Measurements from ENCODE around the gene CAMTA1. TPM values are rescaled to one million over a fixed set of nuclear protein-coding genes. Genes with fewer than 3 reads are reported as not detected.
"Not testable (repeated sequence)": the region's sequence is repeated elsewhere in the genome, so short reads cannot be mapped to it uniquely, and the experiment has no call there.

Gene CAMTA1
- polyA plus RNA-seq, 1 of the 3 experiments (the other 2 are of a cell fraction): 63.1 TPM

DNA sequence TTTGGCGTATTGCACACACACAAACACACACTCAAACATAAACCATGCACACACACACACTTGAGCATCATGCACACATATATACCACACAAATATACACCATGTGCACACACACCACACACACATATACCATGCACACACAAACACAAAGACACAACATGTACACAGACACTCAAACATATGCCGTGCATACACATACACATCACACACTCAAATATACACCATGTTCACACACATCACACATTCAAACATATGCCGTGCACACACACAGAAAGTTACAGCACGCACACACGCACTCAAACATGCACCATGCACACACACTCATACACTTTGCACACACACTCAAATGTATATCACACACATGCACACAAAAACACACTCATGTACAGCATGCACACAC is 361.5 kb downstream of the CAMTA1 start:
- no peak for DNase-seq
- POLR2A ChIA-PET: no interaction called here
- Histone ChIP-seq H3K79me2 (ENCODE audit: insufficient read depth) (no peaks in the 10 kb centered on the region), H3K4me2 (no peak overlapping the region), H4K20me1 (ENCODE audit: insufficient read depth) (no peaks in the 10 kb centered on the region), H3K36me3 (replicated peaks in 1 of 2; ENCODE audit: control insufficient read depth in 1 of 2, insufficient read depth in 2 of 2, low read length in 1 of 2) (no peaks in the 10 kb centered on the region), H3K9ac (no peak overlapping the region), H3K27me3 (ENCODE audit: insufficient read depth) (no peaks in the 10 kb centered on the region), H3K9me2 (no peaks in the 10 kb centered on the region), H3K4me3 (ENCODE audit: low read depth in 2 of 2, low read length in 1 of 2) (no peak overlapping the region), H3K9me3 (no peaks in the 10 kb centered on the region), H3K27ac (ENCODE audit: low read depth in 2 of 2, low read length in 1 of 2) (no peak overlapping the region), H3F3A (replicated peaks; ENCODE audit: insufficient read depth) (no peaks in the 10 kb centered on the region), H3K4me1 (ENCODE audit: control insufficient read depth in 1 of 2, insufficient read depth in 2 of 2, low read depth in 1 of 2, low read length in 1 of 2) (peaks cover 0 to 8% of the 10 kb centered on the region in 2 experiments; a peak in 1 of 4 replicates), H2AFZ (ENCODE audit: low read depth) (no peak overlapping the region)
- WGBS (ENCODE audit: low lambda C conversion rate): 75% methylated on average over 4 of the region's 5 CpGs
- CTCF ChIA-PET: no interaction called here
- no peak for TF ChIP-seq RXRA (IDR thresholded peaks at IDR 0.05; ENCODE audit: borderline replicate concordance, low read depth)
- no peak for TF ChIP-seq CHD2 (IDR thresholded peaks at IDR 0.05; ENCODE audit: low read length, partially characterized antibody)
- no peak for TF ChIP-seq TCF12 (IDR thresholded peaks at IDR 0.05)
- TF ChIP-seq, protein P1, sequence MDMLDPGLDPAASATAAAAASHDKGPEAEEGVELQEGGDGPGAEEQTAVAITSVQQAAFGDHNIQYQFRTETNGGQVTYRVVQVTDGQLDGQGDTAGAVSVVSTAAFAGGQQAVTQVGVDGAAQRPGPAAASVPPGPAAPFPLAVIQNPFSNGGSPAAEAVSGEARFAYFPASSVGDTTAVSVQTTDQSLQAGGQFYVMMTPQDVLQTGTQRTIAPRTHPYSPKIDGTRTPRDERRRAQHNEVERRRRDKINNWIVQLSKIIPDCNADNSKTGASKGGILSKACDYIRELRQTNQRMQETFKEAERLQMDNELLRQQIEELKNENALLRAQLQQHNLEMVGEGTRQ (IDR thresholded peaks at IDR 0.05; ENCODE audit: borderline replicate concordance, low read depth, low read length): no peak
- no peak for TF ChIP-seq TAF1 (IDR thresholded peaks at IDR 0.05; ENCODE audit: borderline replicate concordance, low read depth, low read length)
- TF ChIP-seq SMC3 (IDR thresholded peaks at IDR 0.05; ENCODE audit: low read depth, low read length): no peak
- no peak for TF ChIP-seq RCOR1 (IDR thresholded peaks at IDR 0.05; ENCODE audit: low read length)
- TF ChIP-seq, protein P2, sequence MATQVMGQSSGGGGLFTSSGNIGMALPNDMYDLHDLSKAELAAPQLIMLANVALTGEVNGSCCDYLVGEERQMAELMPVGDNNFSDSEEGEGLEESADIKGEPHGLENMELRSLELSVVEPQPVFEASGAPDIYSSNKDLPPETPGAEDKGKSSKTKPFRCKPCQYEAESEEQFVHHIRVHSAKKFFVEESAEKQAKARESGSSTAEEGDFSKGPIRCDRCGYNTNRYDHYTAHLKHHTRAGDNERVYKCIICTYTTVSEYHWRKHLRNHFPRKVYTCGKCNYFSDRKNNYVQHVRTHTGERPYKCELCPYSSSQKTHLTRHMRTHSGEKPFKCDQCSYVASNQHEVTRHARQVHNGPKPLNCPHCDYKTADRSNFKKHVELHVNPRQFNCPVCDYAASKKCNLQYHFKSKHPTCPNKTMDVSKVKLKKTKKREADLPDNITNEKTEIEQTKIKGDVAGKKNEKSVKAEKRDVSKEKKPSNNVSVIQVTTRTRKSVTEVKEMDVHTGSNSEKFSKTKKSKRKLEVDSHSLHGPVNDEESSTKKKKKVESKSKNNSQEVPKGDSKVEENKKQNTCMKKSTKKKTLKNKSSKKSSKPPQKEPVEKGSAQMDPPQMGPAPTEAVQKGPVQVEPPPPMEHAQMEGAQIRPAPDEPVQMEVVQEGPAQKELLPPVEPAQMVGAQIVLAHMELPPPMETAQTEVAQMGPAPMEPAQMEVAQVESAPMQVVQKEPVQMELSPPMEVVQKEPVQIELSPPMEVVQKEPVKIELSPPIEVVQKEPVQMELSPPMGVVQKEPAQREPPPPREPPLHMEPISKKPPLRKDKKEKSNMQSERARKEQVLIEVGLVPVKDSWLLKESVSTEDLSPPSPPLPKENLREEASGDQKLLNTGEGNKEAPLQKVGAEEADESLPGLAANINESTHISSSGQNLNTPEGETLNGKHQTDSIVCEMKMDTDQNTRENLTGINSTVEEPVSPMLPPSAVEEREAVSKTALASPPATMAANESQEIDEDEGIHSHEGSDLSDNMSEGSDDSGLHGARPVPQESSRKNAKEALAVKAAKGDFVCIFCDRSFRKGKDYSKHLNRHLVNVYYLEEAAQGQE (IDR thresholded peaks at IDR 0.05; ENCODE audit: low read depth, low read length): no peak
- TF ChIP-seq FOSL2 (IDR thresholded peaks at IDR 0.05; ENCODE audit: borderline replicate concordance, low read depth): no peak
- TF ChIP-seq, protein P3, sequence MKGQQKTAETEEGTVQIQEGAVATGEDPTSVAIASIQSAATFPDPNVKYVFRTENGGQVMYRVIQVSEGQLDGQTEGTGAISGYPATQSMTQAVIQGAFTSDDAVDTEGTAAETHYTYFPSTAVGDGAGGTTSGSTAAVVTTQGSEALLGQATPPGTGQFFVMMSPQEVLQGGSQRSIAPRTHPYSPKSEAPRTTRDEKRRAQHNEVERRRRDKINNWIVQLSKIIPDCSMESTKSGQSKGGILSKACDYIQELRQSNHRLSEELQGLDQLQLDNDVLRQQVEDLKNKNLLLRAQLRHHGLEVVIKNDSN (IDR thresholded peaks at IDR 0.05; ENCODE audit: borderline replicate concordance, low read depth): no peak
- TF ChIP-seq, protein P4, sequence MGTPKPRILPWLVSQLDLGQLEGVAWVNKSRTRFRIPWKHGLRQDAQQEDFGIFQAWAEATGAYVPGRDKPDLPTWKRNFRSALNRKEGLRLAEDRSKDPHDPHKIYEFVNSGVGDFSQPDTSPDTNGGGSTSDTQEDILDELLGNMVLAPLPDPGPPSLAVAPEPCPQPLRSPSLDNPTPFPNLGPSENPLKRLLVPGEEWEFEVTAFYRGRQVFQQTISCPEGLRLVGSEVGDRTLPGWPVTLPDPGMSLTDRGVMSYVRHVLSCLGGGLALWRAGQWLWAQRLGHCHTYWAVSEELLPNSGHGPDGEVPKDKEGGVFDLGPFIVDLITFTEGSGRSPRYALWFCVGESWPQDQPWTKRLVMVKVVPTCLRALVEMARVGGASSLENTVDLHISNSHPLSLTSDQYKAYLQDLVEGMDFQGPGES (IDR thresholded peaks at IDR 0.05; ENCODE audit: low read depth, low read length): no peak
- no peak for TF ChIP-seq NFIC (IDR thresholded peaks at IDR 0.05; ENCODE audit: borderline replicate concordance)
- TF ChIP-seq EP300 (IDR thresholded peaks at IDR 0.05; ENCODE audit: borderline replicate concordance in 1 of 2, low read depth in 1 of 2, low read length in 1 of 2): no peak

DNA sequence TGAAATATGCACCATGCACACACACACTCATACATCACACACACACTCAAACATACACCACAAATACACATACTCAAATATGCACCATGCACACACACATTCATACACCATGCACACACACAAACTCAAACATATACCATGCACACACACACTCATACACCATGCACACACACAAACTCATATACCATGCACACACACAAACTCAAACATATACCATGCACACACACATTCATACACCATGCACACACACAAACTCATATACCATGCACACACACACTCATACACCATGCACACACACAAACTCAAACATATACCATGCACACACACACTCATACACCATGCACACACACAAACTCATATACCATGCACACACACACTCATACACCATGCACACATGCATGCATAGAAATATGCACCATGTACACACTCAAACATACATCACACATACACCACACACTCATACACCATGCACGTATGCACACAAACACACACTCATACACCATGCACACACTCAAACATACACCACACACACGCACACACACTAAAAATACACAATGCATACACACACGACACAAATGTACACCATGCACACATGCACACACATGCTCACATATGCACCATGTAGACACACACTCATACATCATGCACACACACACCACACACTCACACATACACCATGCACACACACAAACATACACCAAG is 362.5 kb downstream of the CAMTA1 start:
- H3K4me3 ChIP-seq (ENCODE audit: low read depth in 2 of 2, low read length in 1 of 2); H2AFZ ChIP-seq (ENCODE audit: low read depth); H3K9ac ChIP-seq; CTCF ChIA-PET; DNase-seq; H3F3A ChIP-seq (replicated peaks; ENCODE audit: insufficient read depth); H3K4me2 ChIP-seq; H3K9me3 ChIP-seq; H3K27me3 ChIP-seq (ENCODE audit: insufficient read depth); H3K36me3 ChIP-seq (replicated peaks in 1 of 2; ENCODE audit: control insufficient read depth in 1 of 2, insufficient read depth in 2 of 2, low read length in 1 of 2); POLR2A ChIA-PET; H3K9me2 ChIP-seq; H3K79me2 ChIP-seq (ENCODE audit: insufficient read depth); H3K27ac ChIP-seq (ENCODE audit: low read depth in 2 of 2, low read length in 1 of 2); H4K20me1 ChIP-seq (ENCODE audit: insufficient read depth): not testable (repeated sequence)
- H3K4me1 ChIP-seq (ENCODE audit: control insufficient read depth in 1 of 2, insufficient read depth in 2 of 2, low read depth in 1 of 2, low read length in 1 of 2): peaks cover 0 to 16% of the 10 kb centered on the region in 2 experiments; a peak in 1 of 4 replicates
- WGBS (ENCODE audit: low lambda C conversion rate): 80% methylated on average over 3 of the region's 3 CpGs
